Activated T-cell treated with anti-CD3 and anti-CD28 coated beads for 1 hour (primary cell): ENCODE measurements around the gene HINT1.

Experiments used
- DNase-seq: peaks from one replicate; pipeline ENCODE4 v3.0.0-alpha.2; 2020; ENCODE audit warnings: low read depth

The HINT1 gene

DNA sequence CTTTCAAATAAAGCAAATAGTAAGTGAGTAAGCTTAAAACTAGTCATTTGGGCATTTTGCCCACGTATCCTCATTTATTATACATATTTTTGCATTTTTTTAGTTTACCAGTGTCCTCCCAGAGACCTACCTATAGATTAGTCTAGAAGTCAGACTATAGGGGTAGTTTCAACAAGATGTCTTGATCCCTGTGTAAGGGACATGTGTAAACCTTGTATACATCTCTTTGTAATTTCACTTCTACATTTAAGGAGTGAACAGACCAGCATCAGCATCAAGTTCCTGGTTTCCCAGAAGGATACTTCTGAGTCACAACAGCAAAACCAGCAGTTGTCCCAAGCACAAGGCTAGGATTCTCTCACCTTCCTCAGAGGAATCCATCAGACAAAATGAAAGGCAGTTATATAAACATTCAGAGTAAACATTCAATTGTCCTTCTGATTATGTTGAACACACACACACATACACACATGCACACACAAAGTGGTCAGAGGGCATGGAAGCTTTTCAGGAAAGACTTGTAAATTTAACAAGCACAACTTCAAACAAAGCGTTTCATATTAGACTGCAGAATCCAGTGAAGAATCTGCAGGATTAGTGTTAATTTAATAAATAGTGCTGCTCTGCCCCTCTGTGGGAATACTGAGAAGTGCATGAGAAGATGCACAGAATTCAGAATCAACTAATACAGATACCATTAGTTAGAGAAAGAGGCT, 55.4 kb downstream of the HINT1 start:
- DNase-seq = no peak
